Measurements from ENCODE around the gene ZNF581.

ZNF581 gene, protein sequence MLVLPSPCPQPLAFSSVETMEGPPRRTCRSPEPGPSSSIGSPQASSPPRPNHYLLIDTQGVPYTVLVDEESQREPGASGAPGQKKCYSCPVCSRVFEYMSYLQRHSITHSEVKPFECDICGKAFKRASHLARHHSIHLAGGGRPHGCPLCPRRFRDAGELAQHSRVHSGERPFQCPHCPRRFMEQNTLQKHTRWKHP

DNA sequence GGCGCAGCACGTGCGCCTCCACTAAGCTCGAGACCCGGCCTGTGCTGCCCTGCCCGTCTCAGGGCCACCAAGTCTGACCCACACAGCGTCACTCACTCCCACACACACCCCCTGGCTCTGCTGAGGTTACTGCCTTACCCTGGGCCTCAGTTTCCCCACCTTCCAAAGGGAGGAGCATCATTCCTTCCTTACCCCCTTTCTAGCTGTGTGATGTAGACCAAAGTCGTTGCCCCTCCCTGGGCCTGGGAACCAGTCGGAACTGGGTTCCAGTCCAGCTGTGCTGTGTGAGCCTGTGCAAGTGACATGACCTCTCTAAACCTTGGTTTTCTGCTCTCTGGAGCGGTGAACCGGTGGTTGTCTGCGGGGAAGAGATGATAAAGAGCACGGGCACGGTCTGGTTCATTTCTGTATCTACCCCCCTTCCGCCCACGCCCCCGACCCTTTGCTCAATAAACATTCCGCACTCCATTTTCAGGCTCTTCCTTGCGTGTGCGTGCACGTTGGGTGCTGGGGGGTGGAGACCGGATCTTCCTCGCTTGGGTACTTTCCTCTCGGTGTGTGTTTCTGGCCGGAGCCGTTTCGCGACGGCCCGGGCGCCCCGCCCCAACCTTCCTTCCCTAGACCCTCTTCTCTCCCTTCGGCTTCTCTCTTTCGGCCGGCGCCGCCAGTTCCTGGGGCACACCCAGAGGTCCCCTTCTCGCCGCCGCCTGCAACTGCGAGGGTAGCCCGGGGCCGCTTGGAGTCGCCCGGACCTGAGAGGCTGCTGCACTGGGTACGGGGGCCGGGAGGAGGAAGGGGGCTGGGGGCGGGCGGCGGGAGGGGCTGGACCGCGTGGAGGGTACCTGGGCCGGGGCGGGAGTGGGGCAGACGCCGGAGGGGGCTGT lies at the start of gene ZNF581:
Gene ZNF581 (plus strand): TSS at position 647 of the 884 bp plus-strand sequence. CDS start 923 bp downstream, outside the sequence.
- peak; percentile 74 for DNase-seq

DNA sequence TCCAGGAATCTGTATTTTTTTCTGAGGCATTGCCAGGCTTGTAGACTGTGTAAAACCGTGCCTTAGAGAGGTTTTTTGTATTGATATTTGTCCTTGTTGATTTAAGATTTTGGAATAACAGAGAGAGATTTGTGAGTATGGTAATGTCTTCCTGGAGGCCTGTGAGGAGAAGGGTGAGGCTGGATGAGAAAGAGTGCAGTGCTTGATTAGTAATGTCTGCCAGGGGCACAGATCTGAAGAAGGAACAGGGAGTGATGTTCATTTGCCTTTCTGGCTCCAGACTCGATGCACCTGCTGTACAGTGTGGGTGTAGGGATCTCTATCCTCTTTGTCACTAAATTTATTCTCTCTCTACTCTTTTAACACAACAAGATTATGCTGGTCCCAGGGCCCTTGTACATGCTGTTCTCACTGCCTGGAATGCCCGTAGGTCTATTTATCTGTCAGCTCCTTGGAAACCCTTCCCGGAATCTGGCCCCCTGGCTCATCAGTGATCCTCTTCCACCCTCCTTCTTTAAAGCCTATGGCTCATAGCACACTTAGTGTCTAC lies 48.4 kb upstream of the ZNF581 start:
- no peak for DNase-seq

DNA sequence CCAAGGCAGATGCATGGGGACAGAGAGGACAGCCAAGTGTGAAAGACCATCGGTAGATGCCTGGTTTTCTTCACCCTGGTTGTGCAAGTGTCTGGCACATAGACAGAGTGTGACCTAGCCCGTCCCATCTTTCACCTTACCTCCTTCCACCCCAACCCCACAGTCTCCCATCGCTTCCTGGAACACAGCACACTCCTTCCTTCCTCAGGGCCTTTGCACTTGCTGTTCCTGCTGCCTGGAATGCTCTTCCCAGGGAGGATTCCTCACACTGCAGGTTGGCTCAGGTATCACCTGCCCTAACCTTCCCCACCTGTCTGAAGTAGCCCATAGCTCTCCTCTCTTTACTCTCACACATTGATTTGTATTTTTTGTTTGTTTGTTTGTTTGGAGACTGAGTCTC lies 47.1 kb upstream of the ZNF581 start:
- no peak for DNase-seq

DNA sequence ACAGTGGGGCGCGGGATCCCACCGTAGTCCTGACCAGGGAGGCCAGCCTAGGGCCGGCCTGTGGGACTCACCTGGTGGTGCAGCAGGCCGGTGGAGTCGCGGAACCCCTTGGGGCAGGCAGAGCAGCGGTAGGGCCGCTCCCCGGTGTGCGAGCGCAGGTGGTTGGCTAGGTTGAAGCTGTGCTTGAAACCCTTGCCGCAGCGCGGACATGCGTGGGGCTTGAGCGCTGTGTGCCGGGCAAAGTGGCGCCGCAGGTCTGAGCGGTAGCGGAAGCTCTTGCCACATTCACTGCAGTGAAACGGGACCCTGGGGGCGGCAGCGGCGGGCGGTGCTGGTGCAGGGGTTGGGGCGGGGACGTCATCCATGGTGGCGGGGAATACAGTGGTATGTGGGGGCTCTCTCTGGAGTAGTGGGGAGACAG lies 45.9 kb upstream of the ZNF581 start:
- DNase-seq: no peak

DNA sequence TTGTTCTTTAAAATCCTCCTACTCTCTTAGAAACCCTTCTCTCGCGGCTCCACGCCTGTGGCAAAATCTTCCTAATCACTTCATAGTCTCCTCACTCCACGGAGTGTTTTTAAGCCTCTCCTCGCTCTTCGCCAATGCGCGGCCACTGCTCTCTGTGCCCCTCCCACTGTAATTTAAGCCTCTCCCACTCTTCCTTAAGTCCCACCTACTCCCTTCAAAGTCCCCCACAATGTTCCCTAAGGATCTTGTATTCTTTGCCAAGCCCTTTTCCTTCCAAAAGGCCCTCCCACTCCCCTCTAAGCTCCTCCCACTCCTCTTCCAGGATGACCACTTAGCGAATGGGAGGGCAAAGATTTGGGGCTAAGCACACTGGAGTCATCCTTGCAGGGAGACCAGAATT lies 45.4 kb upstream of the ZNF581 start:
- no peak for DNase-seq

DNA sequence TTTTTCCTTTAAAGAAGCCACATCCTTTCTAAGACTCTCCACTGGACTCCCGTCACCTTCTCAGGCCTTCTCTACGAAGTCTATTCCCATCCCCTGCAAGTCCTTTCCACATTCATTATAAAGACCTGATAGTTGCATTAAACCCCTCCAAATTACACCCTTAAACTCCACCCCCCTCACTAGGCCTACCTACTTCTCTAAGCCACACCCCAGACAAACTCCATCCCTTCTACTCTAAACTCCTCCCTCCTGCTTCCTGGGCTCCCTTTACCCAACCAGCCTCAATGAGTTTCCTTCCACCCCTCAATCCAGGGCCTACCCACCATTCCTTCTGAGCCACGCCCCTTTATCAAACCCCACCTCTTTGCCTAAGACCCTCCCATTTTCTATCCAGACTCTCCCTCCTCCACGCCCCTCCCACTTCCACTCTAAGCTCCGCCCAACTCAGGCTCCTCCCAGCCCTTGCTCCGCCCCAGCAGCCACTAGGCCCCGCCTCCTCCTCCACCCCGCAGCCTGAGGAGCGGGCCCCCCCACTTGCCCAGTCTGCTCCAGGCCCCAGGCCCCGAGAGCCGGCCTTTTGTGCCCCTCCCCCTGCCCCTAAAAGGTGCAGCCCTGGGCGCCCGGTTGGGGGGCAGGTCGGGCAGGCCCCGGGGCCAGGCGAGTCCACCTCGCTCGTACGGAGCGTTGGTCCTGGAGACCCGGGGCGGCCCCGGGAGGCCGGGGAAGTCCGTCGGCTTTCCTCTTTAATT lies 44.6 kb upstream of the ZNF581 start:
- DNase-seq: peak; percentile 88

DNA sequence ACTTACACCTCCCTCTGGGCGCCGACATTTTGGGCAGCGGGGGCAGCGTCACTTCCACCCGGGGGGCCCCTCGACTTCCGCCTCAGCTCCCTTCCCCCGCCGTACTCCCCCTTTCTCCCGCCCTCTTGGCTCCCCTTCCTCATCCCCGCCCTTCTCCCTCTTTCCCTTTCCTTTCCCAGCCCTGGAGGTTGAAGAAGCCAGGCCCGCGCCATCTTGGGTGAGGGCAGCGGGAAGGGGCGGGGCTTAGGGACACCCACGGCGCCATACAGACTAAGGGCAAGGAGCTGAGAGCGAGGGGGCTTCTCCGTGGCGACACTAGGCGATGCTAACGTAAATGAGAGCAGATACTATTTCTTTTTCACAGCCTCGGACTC lies 44.0 kb upstream of the ZNF581 start, which contains the start of gene FIZ1:
Gene FIZ1 (minus strand): TSS at position 50 of the 374 bp plus-strand sequence. CDS start 1,652 bp downstream, outside the sequence.
- DNase-seq: peak; percentile 98

DNA sequence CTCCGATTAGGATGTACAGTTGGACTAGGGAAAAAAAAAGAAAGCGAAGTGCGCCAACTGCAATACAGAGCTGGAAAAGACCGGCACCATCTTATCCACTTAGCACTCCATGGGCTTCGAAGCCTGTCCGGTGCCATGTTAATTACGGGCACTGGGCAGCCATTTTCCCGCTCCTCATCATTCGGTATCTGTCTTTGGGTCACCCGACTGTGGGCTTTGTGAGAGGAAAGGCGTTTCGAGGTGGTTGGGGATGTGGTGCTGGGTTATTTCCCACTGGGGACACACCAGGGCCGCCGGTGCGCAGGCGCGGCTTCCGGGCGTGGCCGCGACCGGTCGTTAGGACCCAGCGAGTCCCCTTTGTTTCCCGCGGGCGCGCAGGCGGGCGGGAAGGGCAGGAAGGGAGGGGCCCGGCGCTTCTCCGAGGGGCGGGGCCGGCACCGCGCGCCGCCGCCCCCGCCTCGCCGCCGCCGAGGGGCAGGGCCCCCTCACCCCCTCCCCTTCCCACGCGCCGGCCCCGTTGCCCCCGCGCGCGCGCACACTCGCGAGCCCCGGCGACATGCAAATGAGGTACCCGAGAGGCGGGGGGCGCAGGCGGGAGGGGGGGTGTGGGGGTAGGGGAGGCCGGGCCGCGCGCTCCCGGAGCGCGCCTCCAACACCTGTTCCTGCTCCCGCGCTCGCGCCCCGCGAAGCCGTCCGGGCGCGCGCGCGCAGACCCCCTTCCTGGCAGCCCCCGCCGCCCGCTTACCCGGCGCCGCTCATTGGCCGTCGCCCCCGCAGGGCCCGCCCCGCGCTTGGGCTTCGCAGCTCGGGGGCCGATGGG lies 43.4 kb upstream of the ZNF581 start, which contains the start of gene ZNF524:
Gene ZNF524 (plus strand): TSS at position 447 of the 820 bp plus-strand sequence. CDS start 1,825 bp downstream, outside the sequence.
- DNase-seq: peak; percentile 98

DNA sequence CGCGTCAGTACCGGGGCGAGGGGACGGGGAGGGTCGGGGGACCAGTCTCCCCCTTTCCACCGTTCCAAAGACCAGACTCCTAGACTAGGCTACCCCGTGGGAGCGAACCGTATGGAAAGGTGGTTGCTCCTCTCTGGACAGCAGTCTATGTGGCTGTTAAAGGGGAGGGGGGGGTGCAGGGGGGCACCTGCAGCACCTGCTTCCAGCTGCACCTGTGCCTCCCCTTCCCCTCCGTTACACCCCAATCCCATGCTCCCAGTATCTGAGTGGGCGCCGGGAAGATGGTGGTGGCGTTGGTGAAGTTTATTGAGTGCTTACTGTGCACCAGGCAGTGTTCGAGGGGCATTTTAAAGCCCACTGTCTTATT lies 42.8 kb upstream of the ZNF581 start:
- no peak for DNase-seq

DNA sequence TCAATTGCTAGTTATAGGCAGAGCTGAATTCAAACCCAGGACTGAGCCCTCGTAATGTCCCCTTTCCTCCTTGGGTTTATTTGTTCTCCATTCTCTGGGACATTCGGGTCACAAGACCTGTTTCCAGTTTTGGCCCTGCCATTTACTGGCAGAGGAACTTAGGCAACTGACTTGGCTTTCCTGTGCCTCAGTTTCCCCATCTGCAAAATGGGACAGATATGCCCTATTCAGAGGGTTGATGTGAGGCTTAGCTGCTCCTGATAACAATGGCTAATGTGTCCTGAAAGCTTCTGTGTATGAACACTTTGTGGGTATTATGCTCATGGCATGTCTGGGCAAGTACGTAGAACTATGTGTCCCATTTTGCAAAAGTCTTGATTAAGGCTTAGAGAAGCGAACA lies 42.4 kb upstream of the ZNF581 start:
- DNase-seq: no peak

DNA sequence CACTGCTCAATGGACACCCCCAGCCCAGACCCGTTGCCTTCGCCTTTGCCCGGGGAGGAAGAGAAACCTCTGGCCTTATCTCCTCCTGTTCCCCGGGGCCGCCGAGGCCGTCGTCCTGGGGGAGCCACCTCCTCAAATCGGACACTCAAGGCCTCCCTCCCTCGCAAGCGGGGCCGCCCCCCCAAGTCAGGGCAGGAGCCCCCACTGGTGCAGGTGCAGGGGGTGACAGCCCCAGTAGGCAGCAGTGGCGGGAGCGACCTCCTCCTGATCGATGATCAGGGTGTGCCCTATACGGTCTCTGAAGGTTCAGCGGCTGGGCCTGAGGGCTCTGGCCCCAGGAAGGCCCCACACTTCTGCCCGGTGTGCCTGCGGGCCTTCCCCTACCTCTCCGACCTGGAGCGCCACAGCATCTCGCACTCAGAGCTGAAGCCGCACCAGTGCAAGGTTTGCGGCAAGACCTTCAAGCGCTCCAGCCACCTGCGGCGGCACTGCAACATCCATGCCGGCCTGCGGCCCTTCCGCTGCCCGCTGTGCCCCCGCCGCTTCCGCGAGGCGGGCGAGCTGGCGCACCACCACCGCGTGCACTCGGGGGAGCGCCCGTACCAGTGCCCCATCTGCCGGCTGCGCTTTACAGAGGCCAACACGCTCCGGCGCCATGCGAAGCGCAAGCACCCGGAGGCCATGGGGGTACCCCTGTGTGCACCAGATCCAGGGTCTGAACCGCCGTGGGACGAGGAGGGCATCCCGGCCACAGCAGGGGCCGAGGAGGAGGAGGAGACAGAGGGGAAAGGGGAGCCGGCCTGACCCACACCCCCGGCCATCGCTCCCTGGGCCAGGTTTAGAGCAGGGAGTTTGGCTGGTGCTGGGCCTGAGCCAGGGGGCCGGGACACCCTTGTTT lies 41.1 kb upstream of the ZNF581 start:
- no peak for DNase-seq

DNA sequence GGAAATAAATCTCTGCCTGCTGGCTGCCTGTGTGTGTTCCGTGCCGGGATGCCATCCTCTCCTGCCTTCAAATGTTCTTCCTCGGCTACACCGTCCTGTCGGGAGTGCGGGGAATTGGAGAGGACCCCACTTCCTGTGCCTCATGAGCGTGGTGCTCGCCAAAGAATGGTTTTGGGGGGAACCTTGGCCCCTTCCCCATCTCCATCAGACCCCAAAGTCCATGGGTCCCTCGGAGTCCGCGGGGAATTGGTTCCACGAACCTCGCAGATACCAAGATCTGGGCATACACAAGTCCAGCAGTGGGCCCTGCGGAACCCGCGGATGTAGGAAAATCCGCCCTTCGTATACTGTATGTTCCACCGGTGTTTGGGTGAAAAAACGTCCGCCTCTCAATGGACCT lies 40.3 kb upstream of the ZNF581 start:
- DNase-seq: no peak

DNA sequence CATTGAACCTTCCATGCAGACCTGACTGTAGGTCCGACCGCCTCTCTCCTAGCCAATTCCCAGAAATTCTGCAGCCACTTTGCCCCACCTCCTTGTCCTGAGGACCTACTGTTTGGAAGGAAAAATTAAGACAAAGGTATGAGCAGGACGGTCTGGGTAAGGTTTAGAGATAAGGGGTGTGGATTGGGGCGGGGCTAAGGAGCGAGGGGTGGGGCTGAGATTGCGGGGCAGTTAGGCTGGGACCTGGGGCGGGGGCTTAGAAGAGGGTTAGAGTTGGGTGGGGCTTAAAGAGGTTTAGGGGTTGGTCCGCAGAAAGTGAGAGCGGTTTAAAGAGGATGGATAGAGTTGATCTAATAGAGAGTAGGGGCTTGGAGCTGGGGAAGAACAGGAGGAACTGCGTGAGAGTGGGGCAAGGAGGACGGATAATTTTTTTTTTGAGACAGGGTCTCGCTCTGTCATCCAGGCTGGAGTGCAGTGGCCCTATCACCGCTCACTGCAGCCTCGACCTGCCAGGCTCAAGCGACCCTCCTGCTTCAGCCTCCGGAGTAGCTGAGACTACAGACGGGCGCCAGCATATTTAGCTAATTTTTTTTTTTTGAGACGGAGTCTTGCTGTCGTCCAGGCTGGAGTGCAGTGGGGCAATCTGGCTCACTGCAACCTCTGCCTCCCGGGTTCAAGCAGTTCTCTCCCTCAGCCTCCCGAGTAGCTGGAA lies 39.7 kb upstream of the ZNF581 start:
- no peak for DNase-seq

DNA sequence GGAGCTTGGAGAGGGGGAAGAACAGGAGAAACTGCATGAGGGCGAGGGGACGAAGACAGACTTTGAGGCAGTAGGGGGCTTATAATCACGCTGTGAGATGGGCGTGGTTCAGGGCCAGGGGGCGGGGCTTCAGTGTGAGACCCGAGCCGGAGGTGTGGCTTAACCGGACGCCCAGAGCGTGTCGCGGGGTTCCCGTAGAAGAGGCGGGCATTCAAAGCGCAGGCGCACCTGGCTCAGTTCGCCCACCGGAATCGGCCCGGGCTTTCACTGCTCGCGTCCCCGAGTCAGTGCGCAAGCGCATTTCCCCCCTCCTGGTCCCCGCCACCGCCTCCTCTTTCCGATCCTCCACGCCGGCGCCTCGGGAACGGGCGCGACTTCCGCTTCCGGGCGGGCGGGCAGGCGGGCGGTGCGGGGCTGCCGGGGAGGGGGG lies 38.2 kb upstream of the ZNF581 start:
- peak; percentile 96 for DNase-seq

DNA sequence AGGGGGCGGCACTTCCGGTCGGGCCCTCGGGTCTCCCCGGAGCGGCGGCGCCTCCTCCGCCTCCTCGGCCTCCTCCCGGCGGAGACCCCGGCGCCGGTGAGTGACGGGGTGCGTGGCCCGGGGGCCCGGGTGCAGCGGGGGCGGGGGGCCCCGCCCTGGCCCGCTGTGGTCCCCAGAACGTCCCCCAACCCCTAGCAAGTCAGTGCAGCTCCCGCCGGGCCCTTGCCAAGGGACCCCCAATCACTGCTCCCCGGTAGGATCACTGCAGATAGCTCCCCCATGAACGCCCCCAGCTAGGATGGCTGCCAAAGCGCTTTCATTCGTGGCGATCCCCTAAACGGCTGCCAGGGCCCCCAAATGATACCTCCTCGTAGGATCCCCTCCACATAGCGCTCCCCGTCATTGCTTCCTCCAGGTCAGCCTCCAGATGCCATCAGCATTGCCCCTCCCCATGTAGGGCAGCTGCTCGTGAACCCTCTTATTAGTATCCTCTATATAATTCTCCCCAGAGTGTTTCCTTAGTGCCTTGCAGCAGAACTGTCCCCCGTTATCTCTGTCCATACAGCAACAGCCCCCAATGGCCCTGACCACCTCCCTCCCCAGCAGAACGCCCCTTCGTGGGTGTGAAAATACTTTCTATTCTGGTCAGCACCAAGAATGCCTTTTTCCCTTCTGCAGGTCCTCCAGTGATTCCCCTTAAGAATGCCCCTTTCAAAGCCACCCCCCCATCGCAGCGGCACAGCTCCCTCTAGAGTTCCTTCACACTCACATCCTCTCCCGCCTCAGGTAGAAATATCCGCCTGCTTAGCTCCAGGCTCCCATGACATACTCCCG lies 37.6 kb upstream of the ZNF581 start, which contains the start of gene ZNF865:
Gene ZNF865 (plus strand): TSS at position 11 of the 834 bp plus-strand sequence. CDS start 7,972 bp downstream, outside the sequence.
- DNase-seq: peak; percentile 75

DNA sequence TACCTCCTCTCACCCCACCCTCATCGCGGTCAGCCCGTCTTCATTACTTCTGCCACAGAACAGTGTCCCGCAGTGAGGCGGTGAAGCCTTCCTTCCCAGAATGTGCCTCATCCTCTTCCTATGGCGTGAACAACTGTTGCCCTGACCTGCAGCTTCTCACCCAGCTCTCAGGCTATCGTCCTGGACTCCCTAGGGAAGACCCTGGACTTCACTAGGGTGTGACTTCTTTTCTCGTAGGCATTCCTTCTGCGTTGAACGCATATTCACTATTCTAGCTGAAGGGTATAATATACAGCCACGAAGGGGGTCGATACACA lies 37.0 kb upstream of the ZNF581 start:
- no peak for DNase-seq

DNA sequence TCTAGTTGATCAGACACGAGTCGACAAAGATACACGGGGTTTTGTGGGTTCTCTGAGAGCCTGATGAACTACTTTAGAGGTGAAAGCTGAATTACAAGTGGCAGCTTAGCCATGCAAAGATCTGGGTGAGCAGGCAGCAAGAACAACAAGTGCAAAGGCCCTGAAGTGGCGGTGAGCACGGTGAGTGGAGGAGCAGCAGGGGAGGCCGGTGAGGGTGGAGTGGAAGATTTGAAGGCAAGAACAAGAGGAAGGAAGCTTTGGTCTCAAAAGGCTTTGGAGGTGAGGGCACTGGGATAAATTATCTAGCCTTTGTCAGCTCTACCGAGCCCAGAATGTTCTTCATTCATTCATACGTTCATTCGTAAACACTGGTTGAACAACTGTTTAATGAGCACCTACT lies 36.6 kb upstream of the ZNF581 start:
- DNase-seq: no peak

DNA sequence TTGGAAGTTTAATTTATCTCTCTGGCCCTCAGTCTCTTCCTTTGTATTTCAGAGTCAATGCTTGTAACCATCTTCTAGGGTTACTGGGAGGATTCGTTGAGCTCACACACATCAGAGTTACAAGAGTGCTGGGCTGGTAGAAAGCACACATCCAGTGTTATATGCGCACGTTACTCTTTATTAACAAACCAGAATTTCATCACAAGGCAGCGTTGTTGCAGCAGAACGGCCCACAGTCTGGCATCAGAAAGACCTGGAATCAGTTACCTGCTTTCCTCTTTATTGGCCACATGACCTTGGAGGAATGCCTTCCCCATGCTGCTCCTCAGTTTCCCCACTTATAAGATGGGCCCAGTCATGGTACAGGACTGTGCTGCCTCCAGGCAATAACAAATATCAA lies 34.1 kb upstream of the ZNF581 start:
- DNase-seq: no peak

DNA sequence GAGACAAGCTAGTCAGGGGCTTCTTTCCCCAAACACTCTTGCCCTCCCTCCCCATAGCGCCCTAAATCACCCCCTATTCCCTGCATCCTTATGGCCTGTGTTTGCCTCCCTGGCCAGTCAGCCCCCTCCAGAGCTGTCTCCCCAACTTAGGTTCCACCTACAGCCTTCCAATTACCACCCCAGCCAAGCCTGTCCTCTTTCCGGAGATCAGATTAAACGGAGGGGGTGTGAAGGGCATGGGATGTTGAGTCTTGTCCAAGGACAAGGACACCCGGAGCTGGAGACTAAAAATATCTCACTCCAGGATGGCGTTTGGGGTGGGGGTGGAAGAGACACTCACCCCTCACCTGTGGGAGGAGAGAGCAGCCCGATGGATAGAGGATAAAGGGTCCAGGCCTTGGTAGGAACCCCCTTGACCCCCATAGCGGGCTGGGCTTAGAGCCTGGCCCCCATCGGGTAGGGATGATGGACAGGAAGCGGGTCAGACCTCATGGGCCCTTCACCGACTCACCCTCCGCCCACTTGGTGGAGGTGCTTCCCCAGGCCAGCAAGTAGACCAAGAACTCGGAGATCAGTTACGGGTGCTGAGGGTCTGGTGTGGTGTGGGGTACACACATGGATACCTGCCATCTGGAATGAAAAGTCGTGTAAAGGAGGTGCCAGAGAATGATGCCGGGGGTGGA lies 32.0 kb upstream of the ZNF581 start:
- DNase-seq: no peak
